ENCODE results near the gene UMODL1.

Gene UMODL1

GRCh38 chr21:42189860-42190485 lies 118.9 kb downstream of the UMODL1 start:
- no peak for TF ChIP-seq PATZ1 (CRISPR knock-in tag; IDR thresholded peaks at IDR 0.05; ENCODE audit: borderline replicate concordance)
- no peak for TF ChIP-seq POU6F1 (CRISPR knock-in tag; IDR thresholded peaks at IDR 0.05; ENCODE audit: borderline replicate concordance, low read depth)
- TF ChIP-seq ZFP3 (CRISPR knock-in tag; IDR thresholded peaks at IDR 0.05) = no peak
- TF ChIP-seq TCF4 (CRISPR knock-in tag; IDR thresholded peaks at IDR 0.05; ENCODE audit: borderline replicate concordance) = no peak
- no peak for TF ChIP-seq ZNF565 (CRISPR knock-in tag; conservative IDR thresholded peaks at IDR 0.05; ENCODE audit: low read depth)
- no peak for TF ChIP-seq SNAI2 (CRISPR knock-in tag; IDR thresholded peaks at IDR 0.05)
- no peak for TF ChIP-seq CSRNP3 (CRISPR knock-in tag; IDR thresholded peaks at IDR 0.05)
- no peak for TF ChIP-seq GLIS3 (CRISPR knock-in tag; IDR thresholded peaks at IDR 0.05)
- TF ChIP-seq ZNF8 (CRISPR knock-in tag; IDR thresholded peaks at IDR 0.05) = no peak
- TF ChIP-seq CSDC2 (CRISPR knock-in tag; IDR thresholded peaks at IDR 0.05) = no peak
- TF ChIP-seq, protein P1, sequence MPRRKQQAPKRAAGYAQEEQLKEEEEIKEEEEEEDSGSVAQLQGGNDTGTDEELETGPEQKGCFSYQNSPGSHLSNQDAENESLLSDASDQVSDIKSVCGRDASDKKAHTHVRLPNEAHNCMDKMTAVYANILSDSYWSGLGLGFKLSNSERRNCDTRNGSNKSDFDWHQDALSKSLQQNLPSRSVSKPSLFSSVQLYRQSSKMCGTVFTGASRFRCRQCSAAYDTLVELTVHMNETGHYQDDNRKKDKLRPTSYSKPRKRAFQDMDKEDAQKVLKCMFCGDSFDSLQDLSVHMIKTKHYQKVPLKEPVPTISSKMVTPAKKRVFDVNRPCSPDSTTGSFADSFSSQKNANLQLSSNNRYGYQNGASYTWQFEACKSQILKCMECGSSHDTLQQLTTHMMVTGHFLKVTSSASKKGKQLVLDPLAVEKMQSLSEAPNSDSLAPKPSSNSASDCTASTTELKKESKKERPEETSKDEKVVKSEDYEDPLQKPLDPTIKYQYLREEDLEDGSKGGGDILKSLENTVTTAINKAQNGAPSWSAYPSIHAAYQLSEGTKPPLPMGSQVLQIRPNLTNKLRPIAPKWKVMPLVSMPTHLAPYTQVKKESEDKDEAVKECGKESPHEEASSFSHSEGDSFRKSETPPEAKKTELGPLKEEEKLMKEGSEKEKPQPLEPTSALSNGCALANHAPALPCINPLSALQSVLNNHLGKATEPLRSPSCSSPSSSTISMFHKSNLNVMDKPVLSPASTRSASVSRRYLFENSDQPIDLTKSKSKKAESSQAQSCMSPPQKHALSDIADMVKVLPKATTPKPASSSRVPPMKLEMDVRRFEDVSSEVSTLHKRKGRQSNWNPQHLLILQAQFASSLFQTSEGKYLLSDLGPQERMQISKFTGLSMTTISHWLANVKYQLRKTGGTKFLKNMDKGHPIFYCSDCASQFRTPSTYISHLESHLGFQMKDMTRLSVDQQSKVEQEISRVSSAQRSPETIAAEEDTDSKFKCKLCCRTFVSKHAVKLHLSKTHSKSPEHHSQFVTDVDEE (CRISPR knock-in tag; IDR thresholded peaks at IDR 0.05) = no peak
- no peak for TF ChIP-seq ZC3H10 (CRISPR knock-in tag; IDR thresholded peaks at IDR 0.05)
- no peak for ATAC-seq

DNA sequence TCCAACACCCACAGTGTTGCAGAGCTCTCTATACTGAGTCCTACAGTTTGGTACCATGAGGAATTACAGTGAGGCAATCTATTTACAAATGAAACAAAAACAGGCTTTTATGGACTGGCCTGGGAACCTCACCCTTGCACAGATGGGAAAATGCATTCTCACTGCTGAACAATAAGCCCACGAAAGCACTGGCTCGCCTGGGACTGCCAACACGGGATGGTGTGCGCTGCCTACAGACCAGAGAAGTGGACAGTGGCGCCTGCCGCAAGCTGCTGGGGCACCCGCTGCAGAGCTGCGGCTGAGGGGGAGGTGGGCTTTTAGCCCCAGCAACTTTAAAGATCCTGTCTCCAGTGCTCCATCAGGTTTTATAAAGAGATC lies 119.4 kb downstream of the UMODL1 start:
- ATAC-seq = no peak
- TF ChIP-seq OSR1 (CRISPR knock-in tag; IDR thresholded peaks at IDR 0.05) (no peak), ZFP3 (CRISPR knock-in tag; IDR thresholded peaks at IDR 0.05) (no peak), PATZ1 (CRISPR knock-in tag; IDR thresholded peaks at IDR 0.05; ENCODE audit: borderline replicate concordance) (no peak), ZNF8 (CRISPR knock-in tag; IDR thresholded peaks at IDR 0.05) (no peak), GLIS3 (CRISPR knock-in tag; IDR thresholded peaks at IDR 0.05) (no peak), CREB5 (CRISPR knock-in tag; IDR thresholded peaks at IDR 0.05; ENCODE audit: low read depth) (no peak)
- TF ChIP-seq, protein P1 (CRISPR knock-in tag; IDR thresholded peaks at IDR 0.05) = no peak
